Kidney glomerular epithelial cell (primary cell): ENCODE results near the gene ACR.
"Not testable (repeated sequence)": the region's sequence is repeated elsewhere in the genome, so short reads cannot be mapped to it uniquely, and the experiment has no call there.

Experiments used
- DNase-seq: peaks from one replicate; lab custom pipeline; 2025; lab: John Stamatoyannopoulos, UW

The ACR gene

DNA sequence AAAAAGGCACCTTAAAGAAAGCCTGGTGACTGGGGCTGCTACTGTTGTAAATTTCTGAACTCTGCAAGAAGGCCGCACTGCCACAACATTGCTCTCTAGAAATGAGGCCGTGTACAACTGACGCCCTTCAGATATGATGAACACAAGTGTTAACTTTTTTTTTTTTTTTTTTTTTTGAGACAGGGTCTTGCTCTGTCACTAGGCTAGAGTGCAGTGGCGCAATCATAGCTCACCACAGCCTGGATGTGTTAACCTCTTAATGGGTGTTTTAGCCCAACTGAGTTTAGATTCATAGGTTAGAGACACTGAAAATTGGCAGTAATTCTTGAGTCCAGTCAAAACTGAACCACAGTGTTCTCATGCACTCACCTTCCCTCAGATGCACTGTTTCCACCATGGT, 42.2 kb downstream of the ACR start:
- not testable (repeated sequence) for DNase-seq

DNA sequence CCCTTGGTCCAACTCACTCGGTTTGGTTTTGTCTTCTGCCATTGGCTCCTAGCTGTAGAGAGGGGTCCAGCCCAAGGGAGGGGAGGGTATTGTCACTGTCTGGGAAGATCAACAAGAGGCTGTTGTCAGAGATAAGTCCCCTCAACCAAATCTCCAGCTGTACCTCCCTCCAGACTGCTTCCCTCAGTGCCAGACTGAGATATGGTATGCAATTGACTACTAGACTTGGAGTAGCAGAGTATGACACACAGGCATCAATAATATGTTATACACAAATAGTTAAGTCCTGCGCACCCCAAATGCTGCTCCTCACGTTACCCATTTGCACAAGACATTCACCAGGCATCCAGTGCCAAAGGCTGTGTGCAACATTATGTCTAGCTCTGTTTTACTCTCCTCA, 44.2 kb downstream of the ACR start:
- not testable (repeated sequence) for DNase-seq

GRCh38 chr22:50783033-50783879, 45.3 kb downstream of the ACR start, which contains the start of gene RABL2B:
Gene RABL2B (minus strand): TSS chr22:50783636. CDS start chr22:50782294, 1,342 bp downstream.
- peak; percentile 62 for DNase-seq

DNA sequence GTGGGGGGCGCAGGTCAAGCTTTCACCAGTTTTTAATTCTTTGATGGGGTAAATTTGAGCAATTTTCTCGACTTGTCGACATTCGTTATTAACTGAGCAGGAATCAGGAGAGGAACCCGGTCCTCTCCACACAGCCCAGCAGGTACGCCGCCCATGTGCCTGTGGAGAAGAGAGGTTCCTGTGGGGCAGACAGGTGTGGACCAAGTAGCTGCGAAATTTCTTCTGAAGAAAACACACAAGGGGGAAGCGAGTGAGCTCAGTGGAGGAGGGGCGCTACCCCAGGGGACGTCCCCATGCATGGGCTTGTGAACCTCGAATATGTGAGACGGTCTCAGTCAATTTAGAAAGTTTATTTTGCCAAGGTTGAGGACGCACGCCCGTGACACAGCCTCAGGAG, 45.9 kb downstream of the ACR start:
- DNase-seq: not testable (repeated sequence)

GRCh38 chr22:50785289-50785688, 47.3 kb downstream of the ACR start:
- not testable (repeated sequence) for DNase-seq

DNA sequence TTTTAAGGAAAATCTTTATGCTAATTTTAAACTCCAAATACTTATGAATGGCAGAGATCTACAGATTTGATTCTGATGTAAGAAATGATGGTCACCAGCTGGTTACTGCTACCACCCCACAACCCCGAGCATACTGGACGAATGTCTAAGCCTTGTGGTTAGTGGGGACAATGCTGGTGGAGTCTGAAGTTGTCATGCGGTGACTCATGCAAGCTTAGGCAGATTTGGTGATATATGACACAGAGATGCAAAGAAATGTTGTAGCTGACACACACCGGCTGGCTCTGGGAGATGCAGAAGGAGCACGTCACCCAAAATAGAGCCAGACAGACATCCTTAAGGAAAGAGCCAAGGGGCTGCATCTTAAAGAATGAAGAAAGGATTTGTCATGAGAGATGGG, 48.9 kb downstream of the ACR start:
- not testable (repeated sequence) for DNase-seq
